ENCODE results near the gene ATXN7. TPM values are rescaled to one million over a fixed set of nuclear protein-coding genes. Genes with fewer than 3 reads are reported as not detected.

ATXN7 gene
- total and polyA plus RNA-seq, 2 donors (not counting 1 experiment from before 2014, with no cell fraction given): 6.3 to 11.1 TPM

GRCh38 chr3:63900459-63900858, 36.8 kb downstream of the ATXN7 start:
- H3K27ac ChIP-seq (ENCODE audit: insufficient read depth, low read length): no peak overlapping the region
- no peaks in the 10 kb centered on the region for H3K79me2 ChIP-seq (ENCODE audit: control insufficient read depth, insufficient read depth, low read length)
- no peaks in the 10 kb centered on the region for H3K36me3 ChIP-seq (ENCODE audit: control insufficient read depth, insufficient read depth, low read length)
- no peak overlapping the region for H2AFZ ChIP-seq (ENCODE audit: low read length)
- no peak overlapping the region for H3K4me2 ChIP-seq (ENCODE audit: extremely low read depth, insufficient read depth, low read length)
- no peak overlapping the region for H3K9ac ChIP-seq (ENCODE audit: insufficient read depth, low read length)
- no peaks in the 10 kb centered on the region for H4K20me1 ChIP-seq (ENCODE audit: control insufficient read depth, extremely low read depth, insufficient read depth, low read length)
- DNase-seq (ENCODE audit: low read depth in 2 of 2): no peak
- no peak overlapping the region for H3K4me3 ChIP-seq (replicated peaks in 1 of 4; ENCODE audit: control extremely low read depth in 1 of 4, insufficient read depth in 1 of 4, low read depth in 3 of 4, low read length in 4 of 4)
- H3K4me1 ChIP-seq (ENCODE audit: control insufficient read depth, extremely low read depth, insufficient read depth, low read length): peaks cover 5% of the 10 kb centered on the region
- no peaks in the 10 kb centered on the region for H3K27me3 ChIP-seq (ENCODE audit: control insufficient read depth, insufficient read depth, low read length)
- no peaks in the 10 kb centered on the region for H3K9me3 ChIP-seq (ENCODE audit: control insufficient read depth, insufficient read depth, low read depth, low read length)
- TF ChIP-seq EZH2 (IDR thresholded peaks at IDR 0.05; ENCODE audit: low read length, missing control alignments) (no peak), CTCF (conservative IDR thresholded peaks at IDR 0.05 in 1 of 2, IDR thresholded peaks at IDR 0.05 in 1 of 2; ENCODE audit: low read depth in 1 of 2, low read length in 2 of 2) (no peak)

GRCh38 chr3:63905731-63906620, 42.3 kb downstream of the ATXN7 start:
- DNase-seq (ENCODE audit: low read depth in 2 of 2): no peak
- Histone ChIP-seq H3K36me3 (ENCODE audit: control insufficient read depth, insufficient read depth, low read length) (no peaks in the 10 kb centered on the region), H3K4me3 (replicated peaks in 1 of 4; ENCODE audit: control extremely low read depth in 1 of 4, insufficient read depth in 1 of 4, low read depth in 3 of 4, low read length in 4 of 4) (no peak overlapping the region), H3K79me2 (ENCODE audit: control insufficient read depth, insufficient read depth, low read length) (peaks cover 3% of the 10 kb centered on the region), H2AFZ (ENCODE audit: low read length) (no peak overlapping the region), H3K9ac (ENCODE audit: insufficient read depth, low read length) (no peak overlapping the region), H3K9me3 (ENCODE audit: control insufficient read depth, insufficient read depth, low read depth, low read length) (no peaks in the 10 kb centered on the region), H3K4me2 (ENCODE audit: extremely low read depth, insufficient read depth, low read length) (no peak overlapping the region), H4K20me1 (ENCODE audit: control insufficient read depth, extremely low read depth, insufficient read depth, low read length) (no peaks in the 10 kb centered on the region), H3K27me3 (ENCODE audit: control insufficient read depth, insufficient read depth, low read length) (no peaks in the 10 kb centered on the region), H3K4me1 (ENCODE audit: control insufficient read depth, extremely low read depth, insufficient read depth, low read length) (peaks cover 7% of the 10 kb centered on the region), H3K27ac (ENCODE audit: insufficient read depth, low read length) (no peak overlapping the region)
- TF ChIP-seq CTCF (conservative IDR thresholded peaks at IDR 0.05 in 1 of 2, IDR thresholded peaks at IDR 0.05 in 1 of 2; ENCODE audit: low read depth in 1 of 2, low read length in 2 of 2) (no peak), EZH2 (IDR thresholded peaks at IDR 0.05; ENCODE audit: low read length, missing control alignments) (no peak)

GRCh38 chr3:63908081-63908736, 44.5 kb downstream of the ATXN7 start:
- Histone ChIP-seq H3K4me3 (replicated peaks in 1 of 4; ENCODE audit: control extremely low read depth in 1 of 4, insufficient read depth in 1 of 4, low read depth in 3 of 4, low read length in 4 of 4) (no peak overlapping the region), H3K9ac (ENCODE audit: insufficient read depth, low read length) (no peak overlapping the region), H3K36me3 (ENCODE audit: control insufficient read depth, insufficient read depth, low read length) (no peaks in the 10 kb centered on the region), H2AFZ (ENCODE audit: low read length) (no peak overlapping the region), H3K9me3 (ENCODE audit: control insufficient read depth, insufficient read depth, low read depth, low read length) (no peaks in the 10 kb centered on the region), H3K4me1 (ENCODE audit: control insufficient read depth, extremely low read depth, insufficient read depth, low read length) (peaks cover 9% of the 10 kb centered on the region), H4K20me1 (ENCODE audit: control insufficient read depth, extremely low read depth, insufficient read depth, low read length) (no peaks in the 10 kb centered on the region), H3K27me3 (ENCODE audit: control insufficient read depth, insufficient read depth, low read length) (no peaks in the 10 kb centered on the region), H3K4me2 (ENCODE audit: extremely low read depth, insufficient read depth, low read length) (no peak overlapping the region), H3K27ac (ENCODE audit: insufficient read depth, low read length) (no peak overlapping the region), H3K79me2 (ENCODE audit: control insufficient read depth, insufficient read depth, low read length) (peaks cover 8% of the 10 kb centered on the region)
- peak; percentile 42 to 58 for DNase-seq (ENCODE audit: low read depth in 2 of 2)
- TF ChIP-seq EZH2 (IDR thresholded peaks at IDR 0.05; ENCODE audit: low read length, missing control alignments) (no peak), CTCF (conservative IDR thresholded peaks at IDR 0.05 in 1 of 2, IDR thresholded peaks at IDR 0.05 in 1 of 2; ENCODE audit: low read depth in 1 of 2, low read length in 2 of 2) (peak; percentile 22 to 57)

Measured in fibroblast of lung (primary cell).